MCF 10A (cell line): ENCODE data around the gene PAIP1. TPM values are rescaled to one million over a fixed set of nuclear protein-coding genes. Genes with fewer than 3 reads are reported as not detected.

Experiments
- Bru-seq: library from RNA; stranded (reverse); fragments of 400-500 nt; gene quantifications from one replicate; lab custom pipeline; 2021; lab: Mats Ljungman, UMichigan
- BruChase-seq, 2 experiments: library from RNA; stranded (reverse); fragments of 400-500 nt; gene quantifications; one replicate each; lab custom pipeline; 2021; lab: Mats Ljungman, UMichigan
- BruUV-seq: library from RNA; stranded (reverse); fragments of 400-500 nt; replicated peaks from 2 replicates; lab custom pipeline; 2021; lab: Mats Ljungman, UMichigan
- CTCF ChIA-PET: fragments of 300-600 bp; sonication (Branson Sonifier 250); formaldehyde crosslinking; extraction: SDS; loops from one replicate; lab custom pipeline; 2021; ENCODE audit warnings: antibody characterized with exemption, inconsistent platforms; lab: Yijun Ruan, JAX
- POLR2A ChIA-PET: fragments of 300-600, 350-650 bp; sonication (Branson Sonifier 250); formaldehyde crosslinking; extraction: SDS; loops from one replicate; lab custom pipeline; 2020; ENCODE audit warnings: antibody characterized with exemption, inconsistent platforms; lab: Yijun Ruan, JAX
- DNase-seq: peaks from one replicate; pipeline ENCODE4 v3.0.0-alpha.2; 2018; ENCODE audit not compliant: unreplicated experiment
- H3K27ac Mint-ChIP-seq: one replicate; pipeline ENCODE4 v1.8.0; 2022; ENCODE audit warnings: mild to moderate bottlenecking, low read depth, mixed read lengths; ENCODE audit not compliant: unreplicated experiment
- H3K27me3 Mint-ChIP-seq: one replicate; pipeline ENCODE4 v1.8.0; 2022; ENCODE audit warnings: mixed read lengths; ENCODE audit not compliant: insufficient read depth, unreplicated experiment
- H3K36me3 Mint-ChIP-seq: one replicate; pipeline ENCODE4 v1.8.0; 2022; ENCODE audit warnings: mild to moderate bottlenecking, moderate library complexity, mixed read lengths; ENCODE audit not compliant: insufficient read depth, unreplicated experiment
- H3K4me1 Mint-ChIP-seq: one replicate; pipeline ENCODE4 v1.8.0; 2022; ENCODE audit warnings: mixed read lengths; ENCODE audit not compliant: insufficient read depth, unreplicated experiment
- H3K4me3 Mint-ChIP-seq: one replicate; pipeline ENCODE4 v1.8.0; 2022; ENCODE audit warnings: mild to moderate bottlenecking, moderate library complexity, mixed read lengths; ENCODE audit not compliant: unreplicated experiment
- H3K9me3 Mint-ChIP-seq: one replicate; pipeline ENCODE4 v1.8.0; 2022; ENCODE audit warnings: mixed read lengths; ENCODE audit not compliant: unreplicated experiment
- intact Hi-C: fragments of 100-400 bp; cut with micrococcal nuclease; formaldehyde crosslinking; loops from 2 replicates; pipeline ENCODE4 v1.14.1; 2022
- long read RNA-seq: library from polyadenylated mRNA; stranded (forward); transcript quantifications from one replicate; pipeline ENCODE4 v2.0.0, GENCODE V29; 2022
- total RNA-seq: library from RNA; stranded (reverse); gene quantifications from 2 replicates; pipeline ENCODE4 v1.2.3, GENCODE V29; 2022
- TF ChIP-seq, protein P1 (sequence below): fragments of 200-600 bp; IDR thresholded peaks from one replicate; pipeline ENCODE4 v1.8.0; 2022; ENCODE audit warnings: antibody characterized with exemption, mild to moderate bottlenecking; ENCODE audit not compliant: unreplicated experiment

Gene PAIP1, protein sequence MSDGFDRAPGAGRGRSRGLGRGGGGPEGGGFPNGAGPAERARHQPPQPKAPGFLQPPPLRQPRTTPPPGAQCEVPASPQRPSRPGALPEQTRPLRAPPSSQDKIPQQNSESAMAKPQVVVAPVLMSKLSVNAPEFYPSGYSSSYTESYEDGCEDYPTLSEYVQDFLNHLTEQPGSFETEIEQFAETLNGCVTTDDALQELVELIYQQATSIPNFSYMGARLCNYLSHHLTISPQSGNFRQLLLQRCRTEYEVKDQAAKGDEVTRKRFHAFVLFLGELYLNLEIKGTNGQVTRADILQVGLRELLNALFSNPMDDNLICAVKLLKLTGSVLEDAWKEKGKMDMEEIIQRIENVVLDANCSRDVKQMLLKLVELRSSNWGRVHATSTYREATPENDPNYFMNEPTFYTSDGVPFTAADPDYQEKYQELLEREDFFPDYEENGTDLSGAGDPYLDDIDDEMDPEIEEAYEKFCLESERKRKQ
- total RNA-seq (105 and 116 TPM in 2 replicates), Bru-seq, nascent RNA (percentile 93 among the genes with signal in this experiment), BruChase-seq, experiment 1, labeled RNA remaining after a 6-hour chase (percentile 93 among the genes with signal in this experiment), BruChase-seq, experiment 2, labeled RNA remaining after a 2-hour chase (percentile 89 among the genes with signal in this experiment)
- long read RNA-seq, transcript PAIP1-203 (11 exons, 1,734 nt): minor isoform, 121 of 468 reads
- long read RNA-seq, transcript PAIP1-201 (11 exons, 2,782 nt): major isoform, 305 of 468 reads
- long read RNA-seq, partial matches to known transcripts: 14 of 468 reads
- long read RNA-seq, other reads (novel, unspliced or antisense): 25 of 468 reads

DNA sequence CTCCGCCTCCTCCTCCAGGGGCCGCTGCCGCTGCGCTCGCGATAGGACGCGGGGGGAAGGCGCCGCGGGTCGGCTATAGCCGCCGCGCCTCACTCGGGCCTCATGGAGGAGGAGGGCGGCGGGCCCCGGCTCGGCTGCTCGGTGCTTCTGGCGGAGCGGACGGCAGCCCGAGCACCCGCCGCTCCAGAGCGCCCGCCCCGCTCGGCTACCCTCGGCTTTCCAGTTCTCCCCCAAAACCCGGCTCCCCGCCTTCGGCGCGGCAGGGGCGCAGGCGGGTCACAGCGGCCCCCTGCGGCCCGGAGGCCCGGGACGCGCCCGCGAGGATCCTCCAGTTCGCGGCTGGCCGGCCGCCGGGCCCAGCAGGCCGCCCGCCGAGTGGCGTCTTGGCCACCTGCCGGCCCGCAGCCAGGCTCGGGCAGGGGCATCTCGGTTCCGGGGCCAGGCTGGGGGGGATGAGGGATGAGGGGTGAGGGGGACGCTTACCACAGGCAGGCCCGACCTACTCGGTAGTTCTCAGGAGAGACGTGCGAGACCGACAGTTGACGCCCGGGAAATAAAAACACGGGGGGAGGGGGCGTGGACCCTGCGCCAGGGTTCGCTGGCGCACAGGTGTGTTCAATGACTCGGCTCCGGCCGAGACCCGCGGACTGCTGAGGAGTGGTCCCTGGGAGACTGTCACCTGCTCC lies at the start of gene PAIP1:
PAIP1 (minus strand) TSS at position 221 of the 686 bp plus-strand sequence. CDS start 231 bp downstream, outside the sequence.
- Mint-ChIP-seq H3K4me1 (peaks cover 6% of the 10 kb centered on the region), H3K27ac (peak within 1 kb of the TSS; percentile 84), H3K9me3 (no peaks in the 10 kb centered on the region), H3K4me3 (no peak within 1 kb of the TSS), H3K27me3 (no peaks in the 10 kb centered on the region), H3K36me3 (no peaks in the 10 kb centered on the region)
- ChIA-PET POLR2A (interaction anchor here (0.7 to 4.8 kb wide), 11 partner anchors 14 to 85 kb away, joined by 3 to 67 read pairs (median 7); partner anchors contain the start of genes C5orf34, NNT and TMEM267), CTCF (interaction anchor here (1.0 to 3.0 kb wide), 3 partner anchors 14 to 73 kb away, joined by 3 to 16 read pairs (median 4); partner anchors contain the start of genes NNT and TMEM267)
- TF ChIP-seq, protein P1, sequence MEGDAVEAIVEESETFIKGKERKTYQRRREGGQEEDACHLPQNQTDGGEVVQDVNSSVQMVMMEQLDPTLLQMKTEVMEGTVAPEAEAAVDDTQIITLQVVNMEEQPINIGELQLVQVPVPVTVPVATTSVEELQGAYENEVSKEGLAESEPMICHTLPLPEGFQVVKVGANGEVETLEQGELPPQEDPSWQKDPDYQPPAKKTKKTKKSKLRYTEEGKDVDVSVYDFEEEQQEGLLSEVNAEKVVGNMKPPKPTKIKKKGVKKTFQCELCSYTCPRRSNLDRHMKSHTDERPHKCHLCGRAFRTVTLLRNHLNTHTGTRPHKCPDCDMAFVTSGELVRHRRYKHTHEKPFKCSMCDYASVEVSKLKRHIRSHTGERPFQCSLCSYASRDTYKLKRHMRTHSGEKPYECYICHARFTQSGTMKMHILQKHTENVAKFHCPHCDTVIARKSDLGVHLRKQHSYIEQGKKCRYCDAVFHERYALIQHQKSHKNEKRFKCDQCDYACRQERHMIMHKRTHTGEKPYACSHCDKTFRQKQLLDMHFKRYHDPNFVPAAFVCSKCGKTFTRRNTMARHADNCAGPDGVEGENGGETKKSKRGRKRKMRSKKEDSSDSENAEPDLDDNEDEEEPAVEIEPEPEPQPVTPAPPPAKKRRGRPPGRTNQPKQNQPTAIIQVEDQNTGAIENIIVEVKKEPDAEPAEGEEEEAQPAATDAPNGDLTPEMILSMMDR: peak; percentile 57
- intact Hi-C loops: loop anchor here (1.0 to 2.0 kb wide), 3 partner anchors 42 to 156 kb away; partner anchors contain the start of genes C5orf34 and NNT
- DNase-seq: peak; percentile 87
- no TSS peak for BruUV-seq

DNA sequence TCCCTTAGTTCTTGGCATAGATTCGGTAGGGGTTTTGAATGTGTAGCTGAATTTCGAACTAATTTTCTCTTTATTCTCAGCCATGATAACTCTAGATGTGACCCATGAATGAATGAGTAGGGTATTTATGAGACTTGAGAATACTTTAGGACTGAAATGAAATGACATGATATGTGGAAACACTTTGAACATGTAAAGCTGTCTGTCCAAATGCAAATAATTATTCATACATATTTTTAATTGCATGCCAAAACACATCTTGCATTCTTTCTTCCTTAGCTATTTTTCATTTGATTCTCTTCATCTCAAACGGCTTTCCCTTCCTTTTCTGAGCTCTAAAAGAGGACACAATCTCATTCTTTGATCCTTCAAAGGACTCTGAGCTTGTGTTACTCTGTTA lies 49.5 kb upstream of the PAIP1 start:
- Mint-ChIP-seq H3K4me1 (peaks cover 17% of the 10 kb centered on the region), H3K4me3 (no peak overlapping the region), H3K36me3 (peaks cover 39% of the 10 kb centered on the region), H3K9me3 (no peaks in the 10 kb centered on the region), H3K27ac (no peak overlapping the region), H3K27me3 (no peaks in the 10 kb centered on the region)
- ChIA-PET CTCF (interaction anchor here (0.6 kb wide), 1 partner anchor 25 kb away, joined by 4 read pairs; no protein-coding TSS in a partner anchor), POLR2A (interaction anchor here (1.2 kb wide), 1 partner anchor 53 kb away, joined by 7 read pairs; no protein-coding TSS in a partner anchor)
- TF ChIP-seq, protein P1: no peak
- no peak for DNase-seq
- TSS peak; percentile 3 for BruUV-seq
- intact Hi-C loops: no loop called here

DNA sequence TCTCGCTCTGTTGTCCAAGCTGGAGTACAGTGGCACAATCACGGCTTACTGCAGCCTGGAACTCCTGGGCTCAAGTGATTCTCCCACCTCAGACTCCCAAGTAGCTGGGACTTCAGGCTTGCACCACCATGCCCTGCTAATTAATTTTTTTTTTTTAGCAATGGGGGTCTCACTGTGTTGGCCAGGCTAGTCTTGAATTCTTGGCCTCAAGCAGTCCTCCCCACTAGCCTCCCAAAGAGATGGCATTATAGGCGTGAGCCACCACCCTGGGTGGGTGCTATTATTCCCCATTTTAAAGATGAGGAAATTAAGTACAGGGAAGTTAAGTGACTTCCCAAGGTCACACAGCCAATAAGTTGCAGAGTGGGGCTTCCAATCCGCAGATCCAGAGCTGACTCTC lies 47.8 kb upstream of the PAIP1 start:
- peak overlapping the region; percentile 83 for H3K4me3 Mint-ChIP-seq
- POLR2A ChIA-PET: interaction anchor here (0.5 to 3.6 kb wide), 4 partner anchors 12 to 319 kb away, joined by 3 to 67 read pairs (median 10); partner anchors contain the start of gene PAIP1
- CTCF ChIA-PET: interaction anchor here (2.5 to 3.4 kb wide), 2 partner anchors 27 to 49 kb away, joined by 7 to 16 read pairs; no protein-coding TSS in a partner anchor
- no peaks in the 10 kb centered on the region for H3K27me3 Mint-ChIP-seq
- H3K4me1 Mint-ChIP-seq: peaks cover 14% of the 10 kb centered on the region
- peaks cover 33% of the 10 kb centered on the region for H3K36me3 Mint-ChIP-seq
- intact Hi-C loops: no loop called here
- no peaks in the 10 kb centered on the region for H3K9me3 Mint-ChIP-seq
- peak overlapping the region; percentile 99 for H3K27ac Mint-ChIP-seq
- no peak for DNase-seq
- TF ChIP-seq, protein P1: no peak
- BruUV-seq: no TSS peak
